ENCODE measurements around the gene SLC10A7.

Gene SLC10A7

GRCh38 chr4:146245850-146246249 is 275.9 kb downstream of the SLC10A7 start:
- Mint-ChIP-seq H3K27ac (no peak overlapping the region), H3K4me1 (ENCODE audit: low read depth) (peaks cover 3% of the 10 kb centered on the region), H3K4me3 (no peak overlapping the region), H3K9me3 (no peaks in the 10 kb centered on the region), H3K36me3 (ENCODE audit: low read depth) (no peaks in the 10 kb centered on the region), H3K27me3 (ENCODE audit: low read depth) (no peaks in the 10 kb centered on the region)

- Mint-ChIP-seq H3K36me3 (ENCODE audit: low read depth) (no peaks in the 10 kb centered on the region), H3K4me3 (no peak overlapping the region), H3K4me1 (ENCODE audit: low read depth) (peaks cover 3% of the 10 kb centered on the region), H3K9me3 (no peaks in the 10 kb centered on the region), H3K27ac (no peak overlapping the region), H3K27me3 (ENCODE audit: low read depth) (no peaks in the 10 kb centered on the region)
These were observed 276.5 kb downstream of the SLC10A7 start for GRCh38 chr4:146245246-146245645.

- Mint-ChIP-seq H3K27me3 (ENCODE audit: low read depth) (no peaks in the 10 kb centered on the region), H3K27ac (no peak overlapping the region), H3K4me3 (no peak overlapping the region), H3K36me3 (ENCODE audit: low read depth) (no peaks in the 10 kb centered on the region), H3K4me1 (ENCODE audit: low read depth) (peaks cover 3% of the 10 kb centered on the region), H3K9me3 (no peaks in the 10 kb centered on the region)
These were observed 277.2 kb downstream of the SLC10A7 start for GRCh38 chr4:146244496-146244895.

- H3K4me1 Mint-ChIP-seq (ENCODE audit: low read depth): peaks cover 3% of the 10 kb centered on the region
- no peaks in the 10 kb centered on the region for H3K9me3 Mint-ChIP-seq
- H3K27ac Mint-ChIP-seq: peak overlapping the region; percentile 41
- no peaks in the 10 kb centered on the region for H3K36me3 Mint-ChIP-seq (ENCODE audit: low read depth)
- no peaks in the 10 kb centered on the region for H3K27me3 Mint-ChIP-seq (ENCODE audit: low read depth)
- no peak overlapping the region for H3K4me3 Mint-ChIP-seq
These were observed 277.9 kb downstream of the SLC10A7 start for GRCh38 chr4:146243883-146244277.

- Mint-ChIP-seq H3K36me3 (ENCODE audit: low read depth) (no peaks in the 10 kb centered on the region), H3K4me1 (ENCODE audit: low read depth) (peaks cover 3% of the 10 kb centered on the region), H3K27me3 (ENCODE audit: low read depth) (no peaks in the 10 kb centered on the region), H3K9me3 (no peaks in the 10 kb centered on the region), H3K4me3 (peak overlapping the region; percentile 46), H3K27ac (peak overlapping the region; percentile 59)
These were observed 278.4 kb downstream of the SLC10A7 start for GRCh38 chr4:146243141-146243882.

GRCh38 chr4:146238107-146238506 is 283.6 kb downstream of the SLC10A7 start:
- Mint-ChIP-seq H3K27ac (no peak overlapping the region), H3K4me1 (ENCODE audit: low read depth) (peaks cover 3% of the 10 kb centered on the region)

GRCh38 chr4:146237092-146237491 is 284.6 kb downstream of the SLC10A7 start:
- no peaks in the 10 kb centered on the region for H3K9me3 Mint-ChIP-seq
- peaks cover 3% of the 10 kb centered on the region for H3K4me1 Mint-ChIP-seq (ENCODE audit: low read depth)
- H3K36me3 Mint-ChIP-seq (ENCODE audit: low read depth): no peaks in the 10 kb centered on the region
- no peak overlapping the region for H3K27ac Mint-ChIP-seq
- no peaks in the 10 kb centered on the region for H3K27me3 Mint-ChIP-seq (ENCODE audit: low read depth)
- H3K4me3 Mint-ChIP-seq: no peak overlapping the region

More at GRCh38 chr4:146238107-146238506, 283.6 kb downstream of the SLC10A7 start:
- Mint-ChIP-seq H3K9me3 (no peaks in the 10 kb centered on the region), H3K27me3 (ENCODE audit: low read depth) (no peaks in the 10 kb centered on the region), H3K4me3 (no peak overlapping the region), H3K36me3 (ENCODE audit: low read depth) (no peaks in the 10 kb centered on the region)

- no peak overlapping the region for H3K4me3 Mint-ChIP-seq
- no peaks in the 10 kb centered on the region for H3K4me1 Mint-ChIP-seq (ENCODE audit: low read depth)
- no peaks in the 10 kb centered on the region for H3K36me3 Mint-ChIP-seq (ENCODE audit: low read depth)
- no peaks in the 10 kb centered on the region for H3K9me3 Mint-ChIP-seq
- no peaks in the 10 kb centered on the region for H3K27me3 Mint-ChIP-seq (ENCODE audit: low read depth)
- no peak overlapping the region for H3K27ac Mint-ChIP-seq
These were observed 285.5 kb downstream of the SLC10A7 start for GRCh38 chr4:146236216-146236615.

- Mint-ChIP-seq H3K9me3 (no peaks in the 10 kb centered on the region), H3K4me1 (ENCODE audit: low read depth) (no peaks in the 10 kb centered on the region), H3K4me3 (no peak overlapping the region), H3K36me3 (ENCODE audit: low read depth) (no peaks in the 10 kb centered on the region), H3K27ac (no peak overlapping the region), H3K27me3 (ENCODE audit: low read depth) (no peaks in the 10 kb centered on the region)
These were observed 286.0 kb downstream of the SLC10A7 start for GRCh38 chr4:146235654-146236177.

- Mint-ChIP-seq H3K27ac (no peak overlapping the region), H3K4me1 (ENCODE audit: low read depth) (no peaks in the 10 kb centered on the region), H3K27me3 (ENCODE audit: low read depth) (no peaks in the 10 kb centered on the region), H3K9me3 (no peaks in the 10 kb centered on the region), H3K4me3 (no peak overlapping the region), H3K36me3 (ENCODE audit: low read depth) (no peaks in the 10 kb centered on the region)
These were observed 289.5 kb downstream of the SLC10A7 start for GRCh38 chr4:146232131-146232722.

- Mint-ChIP-seq H3K27ac (no peak overlapping the region), H3K27me3 (ENCODE audit: low read depth) (no peaks in the 10 kb centered on the region), H3K9me3 (no peaks in the 10 kb centered on the region), H3K36me3 (ENCODE audit: low read depth) (no peaks in the 10 kb centered on the region), H3K4me3 (no peak overlapping the region), H3K4me1 (ENCODE audit: low read depth) (no peaks in the 10 kb centered on the region)
These were observed 292.3 kb downstream of the SLC10A7 start for GRCh38 chr4:146229406-146229805.

- Mint-ChIP-seq H3K4me1 (ENCODE audit: low read depth) (no peaks in the 10 kb centered on the region), H3K4me3 (no peak overlapping the region), H3K9me3 (no peaks in the 10 kb centered on the region), H3K27me3 (ENCODE audit: low read depth) (no peaks in the 10 kb centered on the region), H3K27ac (no peak overlapping the region), H3K36me3 (ENCODE audit: low read depth) (no peaks in the 10 kb centered on the region)
These were observed 297.3 kb downstream of the SLC10A7 start for GRCh38 chr4:146224326-146224966.

- no peak overlapping the region for H3K27ac Mint-ChIP-seq
These were observed 299.4 kb downstream of the SLC10A7 start for GRCh38 chr4:146222313-146222712.

GRCh38 chr4:146214238-146214637 is 307.5 kb downstream of the SLC10A7 start, which contains the start of gene REELD1:
Gene REELD1 (plus strand): TSS chr4:146214538. CDS start chr4:146216953, 2,415 bp downstream.
- Mint-ChIP-seq H3K4me1 (ENCODE audit: low read depth) (no peaks in the 10 kb centered on the region), H3K9me3 (no peaks in the 10 kb centered on the region), H3K27ac (no peak within 1 kb of the TSS), H3K27me3 (ENCODE audit: low read depth) (no peaks in the 10 kb centered on the region), H3K36me3 (ENCODE audit: low read depth) (no peaks in the 10 kb centered on the region), H3K4me3 (no peak within 1 kb of the TSS)

More at GRCh38 chr4:146222313-146222712, 299.4 kb downstream of the SLC10A7 start:
- no peaks in the 10 kb centered on the region for H3K9me3 Mint-ChIP-seq
- no peaks in the 10 kb centered on the region for H3K27me3 Mint-ChIP-seq (ENCODE audit: low read depth)
- H3K36me3 Mint-ChIP-seq (ENCODE audit: low read depth): no peaks in the 10 kb centered on the region
- H3K4me3 Mint-ChIP-seq: no peak overlapping the region
- no peaks in the 10 kb centered on the region for H3K4me1 Mint-ChIP-seq (ENCODE audit: low read depth)

- H3K27me3 Mint-ChIP-seq (ENCODE audit: low read depth): no peaks in the 10 kb centered on the region
- no peaks in the 10 kb centered on the region for H3K9me3 Mint-ChIP-seq
- no peak overlapping the region for H3K4me3 Mint-ChIP-seq
- H3K27ac Mint-ChIP-seq: no peak overlapping the region
- no peaks in the 10 kb centered on the region for H3K36me3 Mint-ChIP-seq (ENCODE audit: low read depth)
- no peaks in the 10 kb centered on the region for H3K4me1 Mint-ChIP-seq (ENCODE audit: low read depth)
These were observed 309.0 kb downstream of the SLC10A7 start for GRCh38 chr4:146212781-146213180.

All from T-helper 1 cell treated with Interleukin-12 subunit alpha and Interleukin-12 subunit beta and Interleukin-4 antibody, amounts not matched to agents 30 μg/mL and 1 μg/mL, for 36 hours (primary cell).